GM23338 (cell line): ENCODE measurements around the gene NTNG1.

Source experiments
- EZH2 ChIP-seq: fragments of 200-600 bp; sonication (generic); IDR thresholded peaks from one replicate; pipeline ENCODE4 v1.8.0; 2017; ENCODE audit warnings: antibody characterized with exemption, mild to moderate bottlenecking, low read depth; ENCODE audit not compliant: unreplicated experiment
- EZH2phosphoT487 ChIP-seq: fragments of 200-600 bp; sonication (generic); IDR thresholded peaks from one replicate; pipeline ENCODE4 v1.8.1; 2018; ENCODE audit warnings: antibody characterized with exemption; ENCODE audit not compliant: unreplicated experiment
- POLR2AphosphoS5 ChIP-seq: IDR thresholded peaks from 2 replicates; pipeline ENCODE4 v1.6.1; 2016; ENCODE audit warnings: antibody characterized with exemption, low read depth
- TF ChIP-seq, protein P1 (sequence below), 2 experiments: fragments of 200-600 bp in 1 of 2; sonication (generic) in 1 of 2; conservative IDR thresholded peaks; 2 replicates each; pipeline versions ENCODE4 v1.5.1 to v1.6.1; 2016 to 2017; ENCODE audit warnings: antibody characterized with exemption in 2 of 2, low read depth in 2 of 2, mild to moderate bottlenecking in 2 of 2, moderate library complexity in 1 of 2

DNA sequence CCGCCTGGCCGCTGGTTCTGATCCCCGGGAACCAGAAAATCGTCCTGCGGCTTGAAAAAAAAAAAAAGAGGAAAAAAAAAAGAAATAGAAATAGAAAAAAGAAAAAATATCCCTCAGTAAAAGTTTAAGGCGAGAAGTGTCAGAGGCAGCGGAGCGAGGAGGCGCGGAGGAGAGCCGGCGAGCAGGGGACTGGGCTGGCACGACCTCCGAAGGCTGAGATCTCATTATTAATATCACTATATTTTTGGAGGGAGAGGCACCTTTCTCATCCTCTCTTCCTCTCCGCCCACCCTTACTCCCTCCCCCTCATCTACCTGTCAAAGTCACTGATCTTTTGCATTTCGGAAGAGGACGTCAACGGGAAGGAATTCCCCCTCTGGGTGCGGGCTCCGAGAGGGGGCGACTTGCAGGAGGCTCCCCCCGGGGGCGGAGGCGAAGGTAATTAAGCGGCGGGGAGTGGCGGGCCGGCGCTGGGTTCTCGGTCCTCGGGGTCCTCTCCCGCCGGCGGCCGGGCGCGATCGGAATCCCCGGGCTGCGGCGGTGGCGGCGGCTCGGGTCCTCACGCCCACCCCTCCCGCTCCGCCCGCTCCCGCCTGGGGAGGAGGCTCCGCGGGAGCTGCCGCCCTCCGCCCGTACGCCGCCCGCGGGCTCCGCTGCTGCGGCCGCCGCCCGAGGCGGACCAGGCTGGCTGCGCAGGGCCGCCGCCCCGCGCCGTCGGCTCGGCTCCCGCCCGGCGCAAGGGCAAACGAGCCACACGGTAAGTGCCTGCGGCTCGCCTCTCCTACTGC is at the start of gene NTNG1:
- TF ChIP-seq, protein P1, sequence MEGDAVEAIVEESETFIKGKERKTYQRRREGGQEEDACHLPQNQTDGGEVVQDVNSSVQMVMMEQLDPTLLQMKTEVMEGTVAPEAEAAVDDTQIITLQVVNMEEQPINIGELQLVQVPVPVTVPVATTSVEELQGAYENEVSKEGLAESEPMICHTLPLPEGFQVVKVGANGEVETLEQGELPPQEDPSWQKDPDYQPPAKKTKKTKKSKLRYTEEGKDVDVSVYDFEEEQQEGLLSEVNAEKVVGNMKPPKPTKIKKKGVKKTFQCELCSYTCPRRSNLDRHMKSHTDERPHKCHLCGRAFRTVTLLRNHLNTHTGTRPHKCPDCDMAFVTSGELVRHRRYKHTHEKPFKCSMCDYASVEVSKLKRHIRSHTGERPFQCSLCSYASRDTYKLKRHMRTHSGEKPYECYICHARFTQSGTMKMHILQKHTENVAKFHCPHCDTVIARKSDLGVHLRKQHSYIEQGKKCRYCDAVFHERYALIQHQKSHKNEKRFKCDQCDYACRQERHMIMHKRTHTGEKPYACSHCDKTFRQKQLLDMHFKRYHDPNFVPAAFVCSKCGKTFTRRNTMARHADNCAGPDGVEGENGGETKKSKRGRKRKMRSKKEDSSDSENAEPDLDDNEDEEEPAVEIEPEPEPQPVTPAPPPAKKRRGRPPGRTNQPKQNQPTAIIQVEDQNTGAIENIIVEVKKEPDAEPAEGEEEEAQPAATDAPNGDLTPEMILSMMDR (conservative IDR thresholded peaks at IDR 0.05; ENCODE audit: low read depth in 2 of 2): no peak
- TF ChIP-seq EZH2phosphoT487 (no peak), POLR2AphosphoS5 (no peak), EZH2 (no peak)
